PFSK-1 (cell line): Measurements from ENCODE around the gene DNAAF3.
A peak's percentile ranks its signal among the peaks of the same experiment; 100 is the strongest.

Source experiments
- POLR2AphosphoS5 ChIP-seq: IDR thresholded peaks from 2 replicates; pipeline ENCODE4 v1.6.1; 2012; ENCODE audit warnings: low read depth, mild to moderate bottlenecking, control low read depth, low read length, moderate library complexity
- SIN3A ChIP-seq: IDR thresholded peaks from 2 replicates; pipeline ENCODE4 v1.6.1; 2012; ENCODE audit warnings: mild to moderate bottlenecking, low read length, moderate library complexity, borderline replicate concordance; ENCODE audit not compliant: insufficient read depth
- TAF1 ChIP-seq: IDR thresholded peaks from 2 replicates; pipeline ENCODE4 v1.6.1; 2012; ENCODE audit warnings: low read length, control low read depth, borderline replicate concordance; ENCODE audit not compliant: insufficient read depth
- TF ChIP-seq, protein P1 (sequence below), 2 experiments: IDR thresholded peaks; 2 replicates each; pipeline versions ENCODE4 v1.6.1 to v1.8.0; 2011 to 2012; ENCODE audit warnings: low read depth in 2 of 2, low read length in 2 of 2, control low read depth in 1 of 2, inconsistent platforms in 1 of 2, mild to moderate bottlenecking in 1 of 2, moderate library complexity in 1 of 2; ENCODE audit not compliant: insufficient read depth in 1 of 2

DNA sequence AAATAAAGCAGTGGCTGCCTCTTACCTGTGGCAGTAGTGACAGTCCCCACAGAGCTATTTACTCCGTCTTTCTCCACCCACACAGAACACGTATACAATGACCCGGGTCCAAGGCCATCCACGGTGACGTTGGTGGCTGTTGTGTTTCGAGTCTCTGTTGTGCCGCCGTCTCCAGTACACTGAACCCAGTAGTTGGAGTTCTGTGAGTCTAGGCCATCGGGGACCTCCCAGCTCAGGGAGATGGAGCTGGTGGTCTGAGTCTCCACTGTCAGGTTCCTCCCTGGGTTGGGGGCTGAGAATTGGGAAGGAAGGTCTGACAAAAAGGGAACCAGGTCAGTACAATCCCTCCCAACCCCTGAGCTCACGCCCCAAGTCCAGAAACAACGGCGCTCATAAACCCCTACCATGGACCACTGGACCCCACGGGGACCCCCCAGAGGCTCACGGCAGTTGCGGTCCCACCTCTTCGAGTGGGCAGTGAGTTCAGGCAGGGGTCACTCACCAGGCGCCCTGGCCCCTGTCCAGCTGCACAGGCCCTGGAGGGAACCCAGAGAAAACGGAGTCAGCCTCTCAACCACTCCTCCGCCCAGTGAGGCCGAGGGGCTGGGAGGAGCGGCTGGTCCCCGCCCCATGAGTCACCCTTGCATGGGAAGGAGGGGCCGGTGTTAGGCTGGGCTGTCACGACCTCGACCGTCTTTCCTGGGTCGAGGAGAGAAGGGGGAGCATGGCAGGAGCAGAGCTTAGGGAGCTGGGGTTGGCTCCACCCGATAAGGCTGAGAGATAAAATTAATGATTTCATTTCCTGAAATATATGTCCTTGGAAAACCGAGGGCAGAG, 40.5 kb upstream of the DNAAF3 start:
- TF ChIP-seq POLR2AphosphoS5: peak; percentile 92; the same call in 1 of the 2 replicates
- TF ChIP-seq TAF1: peak; percentile 76; the same call in 1 of the 2 replicates
- TF ChIP-seq SIN3A: peak; percentile 66; the same call in 1 of the 2 replicates
- TF ChIP-seq, protein P1, sequence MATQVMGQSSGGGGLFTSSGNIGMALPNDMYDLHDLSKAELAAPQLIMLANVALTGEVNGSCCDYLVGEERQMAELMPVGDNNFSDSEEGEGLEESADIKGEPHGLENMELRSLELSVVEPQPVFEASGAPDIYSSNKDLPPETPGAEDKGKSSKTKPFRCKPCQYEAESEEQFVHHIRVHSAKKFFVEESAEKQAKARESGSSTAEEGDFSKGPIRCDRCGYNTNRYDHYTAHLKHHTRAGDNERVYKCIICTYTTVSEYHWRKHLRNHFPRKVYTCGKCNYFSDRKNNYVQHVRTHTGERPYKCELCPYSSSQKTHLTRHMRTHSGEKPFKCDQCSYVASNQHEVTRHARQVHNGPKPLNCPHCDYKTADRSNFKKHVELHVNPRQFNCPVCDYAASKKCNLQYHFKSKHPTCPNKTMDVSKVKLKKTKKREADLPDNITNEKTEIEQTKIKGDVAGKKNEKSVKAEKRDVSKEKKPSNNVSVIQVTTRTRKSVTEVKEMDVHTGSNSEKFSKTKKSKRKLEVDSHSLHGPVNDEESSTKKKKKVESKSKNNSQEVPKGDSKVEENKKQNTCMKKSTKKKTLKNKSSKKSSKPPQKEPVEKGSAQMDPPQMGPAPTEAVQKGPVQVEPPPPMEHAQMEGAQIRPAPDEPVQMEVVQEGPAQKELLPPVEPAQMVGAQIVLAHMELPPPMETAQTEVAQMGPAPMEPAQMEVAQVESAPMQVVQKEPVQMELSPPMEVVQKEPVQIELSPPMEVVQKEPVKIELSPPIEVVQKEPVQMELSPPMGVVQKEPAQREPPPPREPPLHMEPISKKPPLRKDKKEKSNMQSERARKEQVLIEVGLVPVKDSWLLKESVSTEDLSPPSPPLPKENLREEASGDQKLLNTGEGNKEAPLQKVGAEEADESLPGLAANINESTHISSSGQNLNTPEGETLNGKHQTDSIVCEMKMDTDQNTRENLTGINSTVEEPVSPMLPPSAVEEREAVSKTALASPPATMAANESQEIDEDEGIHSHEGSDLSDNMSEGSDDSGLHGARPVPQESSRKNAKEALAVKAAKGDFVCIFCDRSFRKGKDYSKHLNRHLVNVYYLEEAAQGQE (IDR thresholded peaks at IDR 0.05; ENCODE audit: insufficient read depth in 1 of 2, low read depth in 2 of 2, low read length in 2 of 2): peak; percentile 10 to 77; a peak in 2 of 4 replicates
